Posterior vena cava (tissue), 2 donors: Measurements from ENCODE around the gene IRX6. TPM values are rescaled to one million over a fixed set of nuclear protein-coding genes. Genes with fewer than 3 reads are reported as not detected.
A peak's percentile ranks its signal among the peaks of the same experiment; 100 is the strongest.

ENCODE experiments used
- DNase-seq: peaks from one replicate; pipeline ENCODE4 v3.0.0-alpha.2; 2020; ENCODE audit warnings: low spot score
- intact Hi-C, 2 donors: fragments of 100-400 bp; cut with DNase I; formaldehyde crosslinking; loops; one replicate each; pipeline versions ENCODE4 v1.14.1 to v1.14.2; 2022 to 2023
- total RNA-seq, 2 donors: library from RNA; stranded (reverse); fragmentation: NEBNext Ultra II Directional; extraction: Animal tissue kit (Norgen Biotek cat#: 25700); gene quantifications; one replicate each; pipeline ENCODE4 v1.2.1, GENCODE V29; 2021
- donor health status: DM: yes; HTN: yes; CAD: no.
- donor health status: DM: yes; HTN: yes; CAD: no.

IRX6 gene
- total RNA-seq, 2 donors from 2014 or later = 0.42 to 0.67 TPM

DNA sequence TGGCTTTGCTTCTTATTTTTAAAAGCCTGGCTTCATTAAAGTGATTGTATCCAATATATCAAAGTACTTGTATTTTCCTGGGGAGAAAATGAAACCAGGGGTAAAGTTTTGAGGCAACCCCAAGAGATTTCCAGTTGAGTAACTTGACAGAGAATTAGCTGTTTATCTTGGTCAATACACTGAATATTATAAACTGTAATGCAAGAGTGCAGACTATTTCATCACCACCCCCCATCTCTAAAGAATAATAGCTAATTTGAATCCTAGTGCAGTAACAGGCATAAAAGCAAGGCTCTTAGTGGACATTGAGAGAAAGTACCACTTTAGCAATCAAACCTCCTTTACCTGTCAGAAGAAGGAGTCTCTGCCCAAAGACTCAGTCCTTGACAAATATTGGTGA lies 27.0 kb downstream of the IRX6 start:
- DNase-seq = no peak
- intact Hi-C loops = no loop called here

DNA sequence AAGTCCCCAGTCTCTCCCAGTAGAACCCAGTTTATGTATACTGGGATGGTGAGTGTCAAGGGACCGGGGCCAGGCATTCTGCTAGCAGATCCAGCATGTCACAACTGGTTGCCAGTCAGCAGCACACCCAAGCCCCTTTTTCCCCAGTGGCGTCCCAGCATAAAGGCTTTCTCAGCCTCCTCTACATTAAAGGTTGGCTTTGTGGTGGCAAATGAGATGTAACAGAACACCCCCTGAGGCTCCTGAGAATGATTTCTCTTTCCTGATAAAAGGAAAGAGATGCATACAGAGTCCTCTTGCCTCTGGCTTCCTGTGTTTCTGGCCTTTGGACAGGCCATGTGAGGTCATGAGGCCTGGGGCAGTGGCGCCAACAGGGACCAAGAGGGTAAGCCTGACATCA lies 27.9 kb downstream of the IRX6 start:
- DNase-seq = no peak
- intact Hi-C loops = no loop called here

DNA sequence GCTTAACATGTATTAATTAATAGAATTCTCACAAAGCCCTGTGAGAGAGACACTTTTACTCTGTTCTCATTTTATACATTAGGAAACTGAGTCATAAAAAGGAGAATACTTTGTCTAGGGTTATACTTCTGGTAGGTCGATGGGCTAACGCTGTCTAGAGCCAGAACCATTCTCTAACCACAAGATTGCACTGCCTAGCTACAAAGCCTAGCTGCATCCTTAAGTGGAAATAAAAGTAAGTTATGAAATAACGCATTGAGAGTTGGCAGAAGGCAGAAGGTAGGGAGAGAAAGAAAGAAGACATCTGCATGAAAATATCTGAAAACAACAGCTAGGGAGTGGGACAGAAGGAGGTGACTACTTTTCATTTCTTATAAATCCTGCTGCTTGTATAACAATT lies 33.2 kb downstream of the IRX6 start:
- intact Hi-C loops = loop anchor here in 1 of 2 donors (5.0 kb wide), 1 partner anchor 855 kb away; no protein-coding TSS in a partner anchor
- DNase-seq = no peak

DNA sequence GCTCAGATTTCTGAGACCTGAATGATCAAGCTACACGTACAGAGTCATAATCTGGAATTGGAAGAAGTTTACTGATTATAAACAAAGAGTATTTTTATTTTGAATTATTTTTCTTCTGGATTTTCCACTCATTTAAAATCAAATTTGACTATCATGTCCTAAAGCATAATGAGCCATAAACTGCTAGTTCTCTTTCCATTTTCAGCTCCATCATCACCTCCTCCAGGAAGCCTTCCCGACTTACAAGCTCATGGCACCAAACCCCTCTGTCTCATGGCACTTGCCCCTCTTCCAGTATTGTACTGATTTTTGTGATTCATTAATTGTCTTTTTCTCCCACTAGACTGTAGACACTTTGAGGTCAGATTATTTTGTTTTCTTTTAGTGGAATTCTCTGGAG lies 35.9 kb downstream of the IRX6 start:
- DNase-seq = no peak
- intact Hi-C loops = loop anchor here in 1 of 2 donors (5.0 kb wide), 1 partner anchor 858 kb away; no protein-coding TSS in a partner anchor

DNA sequence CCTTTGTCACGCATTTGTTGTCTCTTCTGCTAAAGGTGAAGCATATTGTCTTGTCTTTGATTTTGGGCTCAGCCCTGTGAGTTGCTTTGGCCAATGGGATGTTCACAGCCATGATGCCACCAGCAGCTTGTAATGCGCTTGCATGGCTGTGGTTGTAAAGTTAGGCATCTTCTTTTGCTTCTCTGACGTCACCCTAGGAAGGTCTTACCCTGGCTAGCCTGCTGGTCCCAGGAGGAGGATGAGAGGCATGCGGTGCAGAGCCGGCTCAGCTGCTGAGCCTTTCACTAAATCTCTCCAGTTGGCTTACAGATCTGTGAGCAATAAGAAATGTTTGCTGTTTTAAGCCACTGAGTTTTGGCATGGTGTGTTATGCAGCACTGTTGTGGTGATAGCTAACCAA lies 40.8 kb downstream of the IRX6 start:
- no peak for DNase-seq
- intact Hi-C loops = no loop called here

DNA sequence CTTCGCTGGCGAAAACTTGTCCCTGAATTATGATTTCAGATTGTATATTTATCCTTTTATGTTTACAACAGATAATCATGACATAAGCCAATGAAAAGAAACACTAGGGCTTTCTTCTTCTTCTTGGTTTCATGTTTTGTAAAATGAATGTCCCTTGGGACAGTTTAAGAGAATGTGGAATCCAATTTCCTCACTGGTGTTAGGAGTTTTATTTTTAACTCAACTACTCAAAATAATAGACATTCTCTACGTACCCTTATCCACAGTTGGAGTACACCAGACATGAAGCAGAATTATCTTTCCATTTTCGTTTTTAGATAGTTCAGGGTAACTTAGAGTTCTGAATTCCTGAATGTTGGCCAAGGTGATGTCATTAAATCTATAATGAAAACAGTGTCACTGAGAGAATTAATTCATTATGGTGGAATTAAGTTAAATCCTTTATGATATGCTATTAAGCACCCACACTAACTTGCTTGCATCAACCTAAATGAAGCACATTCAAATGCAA lies 43.4 kb downstream of the IRX6 start:
- no peak for DNase-seq
- intact Hi-C loops = no loop called here

DNA sequence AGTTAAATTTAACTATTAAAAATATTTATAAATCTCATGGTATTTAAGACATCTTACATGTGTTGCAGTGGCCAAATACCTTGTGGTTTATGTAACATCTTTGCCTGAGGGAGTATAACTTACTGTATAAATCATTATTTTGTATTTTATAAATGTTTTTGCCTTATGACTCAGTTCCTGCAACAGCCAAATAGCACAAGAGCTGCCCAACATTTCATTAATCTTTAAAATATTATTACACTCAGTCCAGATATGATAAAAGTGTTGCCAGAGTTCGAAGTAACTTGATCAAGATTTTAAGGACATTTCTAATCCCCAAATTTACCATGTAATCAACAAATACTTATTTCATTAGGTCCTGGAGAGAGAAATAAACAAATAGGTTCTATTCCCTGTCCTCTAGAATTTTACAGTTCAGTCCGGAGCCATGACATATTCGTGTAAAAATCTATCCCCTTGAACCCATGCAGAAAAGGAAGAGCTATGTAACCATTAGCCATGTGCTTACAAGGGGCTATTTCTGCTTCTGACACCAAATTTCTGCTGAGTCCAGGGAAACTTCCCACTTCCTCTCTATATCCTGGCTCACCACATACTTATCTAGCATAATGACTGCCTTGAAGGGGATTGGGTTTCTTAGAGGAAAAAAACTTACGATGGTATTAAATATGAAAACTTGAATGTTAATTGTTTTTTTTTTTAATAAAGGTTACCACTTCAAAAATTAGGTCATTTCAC lies 44.0 kb downstream of the IRX6 start:
- no peak for DNase-seq
- intact Hi-C loops = no loop called here

DNA sequence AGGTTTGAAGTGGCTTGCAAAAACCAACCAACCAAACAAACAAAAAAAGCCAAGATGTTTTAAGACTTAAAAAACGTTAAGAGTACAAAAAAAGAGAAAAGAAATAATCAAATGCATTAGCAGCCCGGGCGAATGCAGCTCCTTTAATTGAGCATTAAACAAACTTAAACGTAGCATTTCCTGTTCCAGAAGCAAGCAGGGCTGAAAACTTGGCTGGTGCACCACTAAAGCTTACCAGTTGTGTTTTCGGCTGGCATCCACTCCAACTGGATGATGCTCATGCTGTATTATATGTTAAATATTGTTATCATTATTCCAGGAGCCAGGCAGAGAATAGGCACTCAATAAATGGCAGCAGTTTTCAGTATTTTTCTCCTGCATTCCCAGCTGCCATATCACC lies 45.1 kb downstream of the IRX6 start:
- DNase-seq = no peak
- intact Hi-C loops = no loop called here

DNA sequence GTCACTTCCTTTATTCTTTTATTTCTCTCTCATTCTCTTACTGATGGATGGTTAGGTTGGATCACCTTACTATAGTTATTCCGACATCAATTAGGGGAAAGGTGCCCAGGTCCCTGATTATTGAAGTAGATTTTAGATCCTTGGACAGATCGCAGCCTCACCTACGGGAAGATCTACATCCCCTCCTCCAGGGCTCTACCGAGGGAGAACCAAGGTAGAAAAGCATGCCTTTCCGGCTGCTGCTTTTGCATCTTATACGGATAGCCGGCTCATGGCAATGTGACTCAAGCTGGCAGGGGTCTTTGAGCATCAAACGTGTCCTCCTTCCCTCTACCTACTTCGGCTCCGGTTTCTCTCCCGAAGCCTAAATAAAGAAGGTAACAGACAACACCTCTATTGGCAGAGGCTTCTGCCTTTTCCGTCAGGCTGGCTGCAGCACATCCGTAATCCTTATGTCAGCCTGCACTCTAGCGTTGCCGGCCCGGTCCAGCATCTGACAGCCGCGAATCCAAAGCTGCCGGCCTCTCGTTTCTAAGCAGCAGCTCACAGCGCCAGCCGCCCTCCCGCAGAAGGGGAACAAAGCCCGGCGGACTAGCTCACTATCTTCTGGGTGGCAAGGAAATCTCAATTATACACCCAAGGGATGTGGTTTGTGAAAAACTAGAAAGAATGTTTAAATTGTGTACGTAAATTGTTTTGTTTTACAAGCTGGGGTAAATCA lies 46.9 kb downstream of the IRX6 start:
- peak; percentile 90 for DNase-seq
- intact Hi-C loops = no loop called here

DNA sequence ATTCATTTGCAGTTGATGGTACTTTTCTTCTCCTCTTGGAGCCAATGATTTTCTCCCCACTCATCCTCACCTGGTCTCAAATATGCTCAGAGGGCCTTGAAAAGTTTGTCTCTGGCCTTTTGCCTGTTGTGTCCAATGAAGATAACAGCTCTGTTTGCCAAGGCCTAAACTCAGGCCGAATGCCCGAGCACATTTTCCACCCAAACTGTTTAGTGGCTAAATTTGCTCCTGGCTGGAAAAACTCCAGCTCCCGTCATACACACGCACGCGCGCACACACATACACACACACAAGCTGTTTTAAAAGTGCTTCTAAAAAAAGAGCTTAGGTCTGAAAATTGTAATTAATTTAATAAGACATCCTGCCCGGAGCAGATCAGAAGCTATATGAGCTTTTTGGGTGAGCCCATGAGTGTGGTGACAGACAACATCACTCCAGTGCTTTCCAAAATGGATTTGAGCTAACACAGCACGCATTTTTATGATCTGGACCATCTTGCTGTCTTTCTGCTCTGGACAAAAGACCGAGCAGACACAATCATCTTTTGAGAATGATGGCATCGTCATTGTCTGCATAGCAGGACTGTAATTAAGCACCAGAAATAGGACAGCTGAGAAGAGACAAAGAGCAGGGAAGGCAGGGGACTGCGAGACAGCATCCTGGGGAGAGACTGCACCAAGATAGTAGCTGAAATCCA lies 48.9 kb downstream of the IRX6 start:
- no peak for DNase-seq
- intact Hi-C loops = no loop called here

DNA sequence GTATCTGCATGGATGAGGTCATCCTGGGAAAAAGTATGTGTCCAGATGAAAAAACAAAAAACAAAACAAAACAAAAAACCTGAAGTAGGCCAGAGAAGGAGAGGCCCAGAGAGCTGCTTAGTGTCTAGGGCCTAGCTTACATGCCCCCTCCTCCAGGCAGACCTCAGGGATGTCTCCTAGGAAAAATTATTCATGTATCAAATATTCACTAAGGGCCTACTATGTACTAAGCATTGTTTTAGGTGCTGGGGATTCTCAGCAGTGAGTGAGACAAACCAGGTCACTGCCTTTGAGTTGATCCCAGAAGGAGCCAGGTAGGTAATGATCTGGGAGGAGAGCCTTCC lies 49.5 kb downstream of the IRX6 start:
- intact Hi-C loops = no loop called here
- no peak for DNase-seq

DNA sequence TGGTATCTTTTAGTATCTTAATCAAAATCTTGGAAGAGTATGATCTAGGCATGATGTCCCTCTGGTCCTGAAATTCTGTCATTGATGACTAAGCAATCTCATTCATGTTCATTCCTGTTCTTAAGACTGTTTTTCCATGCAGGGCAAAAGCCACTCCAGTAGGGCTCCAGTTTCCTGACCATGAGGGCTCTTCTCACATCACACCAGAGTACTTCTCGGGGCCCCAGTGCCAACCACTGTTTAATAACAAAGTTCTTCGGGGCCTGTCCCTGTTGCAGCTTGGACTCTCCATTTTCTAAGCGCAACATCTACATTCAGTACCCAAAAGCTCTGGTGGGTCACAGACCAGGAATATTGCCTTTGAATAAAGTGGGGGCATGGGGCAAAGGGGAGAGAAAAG lies 52.0 kb downstream of the IRX6 start:
- DNase-seq = no peak
- intact Hi-C loops = no loop called here

DNA sequence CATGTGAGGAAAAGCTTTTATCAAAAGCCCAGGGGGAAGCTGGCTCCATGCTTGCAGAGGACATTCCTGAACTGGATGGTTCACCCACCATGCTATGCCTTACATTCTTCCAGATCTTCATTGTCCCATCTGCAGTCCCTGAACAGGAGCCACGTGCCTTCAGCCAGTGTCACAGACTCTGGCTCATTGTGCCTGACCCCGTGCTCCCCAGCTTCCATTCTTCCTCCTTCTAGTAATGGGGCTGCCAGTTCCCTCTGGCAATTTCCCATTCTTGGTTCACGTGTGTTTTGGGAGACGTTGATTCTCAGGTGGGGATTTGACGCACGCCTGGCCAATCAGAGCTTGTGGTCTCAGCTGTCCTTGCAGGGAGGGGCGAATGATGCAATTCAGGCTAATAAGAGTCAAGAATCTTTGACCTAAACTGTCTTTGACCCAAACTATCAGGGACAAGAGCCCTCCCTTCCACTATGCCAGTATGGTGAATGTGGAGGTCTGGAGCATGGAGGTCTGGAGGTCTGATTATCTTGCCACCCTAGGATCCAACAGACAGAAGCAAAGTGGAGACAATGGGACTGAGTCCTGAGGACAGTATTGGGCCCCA lies 52.7 kb downstream of the IRX6 start:
- DNase-seq = no peak
- intact Hi-C loops = no loop called here

DNA sequence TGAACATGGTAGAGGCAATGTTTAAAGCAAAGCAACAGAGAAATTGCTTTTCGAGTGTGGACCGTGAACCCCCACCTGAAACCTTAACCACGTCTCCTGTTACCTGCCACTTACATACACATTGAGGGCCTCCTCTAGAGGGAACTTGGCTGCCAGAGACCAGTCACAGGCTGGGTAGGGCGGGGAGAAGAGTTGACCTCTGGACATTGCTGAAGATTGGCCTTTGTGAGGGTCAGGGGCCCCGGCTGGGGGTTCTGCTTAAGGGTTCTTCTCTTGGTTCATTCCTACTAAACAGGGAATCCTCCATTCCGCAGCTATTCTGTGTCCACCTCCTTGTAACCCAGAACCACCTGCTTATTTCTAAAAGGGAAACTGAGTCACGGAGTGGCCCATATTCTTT lies 53.8 kb downstream of the IRX6 start:
- intact Hi-C loops = no loop called here
- no peak for DNase-seq

DNA sequence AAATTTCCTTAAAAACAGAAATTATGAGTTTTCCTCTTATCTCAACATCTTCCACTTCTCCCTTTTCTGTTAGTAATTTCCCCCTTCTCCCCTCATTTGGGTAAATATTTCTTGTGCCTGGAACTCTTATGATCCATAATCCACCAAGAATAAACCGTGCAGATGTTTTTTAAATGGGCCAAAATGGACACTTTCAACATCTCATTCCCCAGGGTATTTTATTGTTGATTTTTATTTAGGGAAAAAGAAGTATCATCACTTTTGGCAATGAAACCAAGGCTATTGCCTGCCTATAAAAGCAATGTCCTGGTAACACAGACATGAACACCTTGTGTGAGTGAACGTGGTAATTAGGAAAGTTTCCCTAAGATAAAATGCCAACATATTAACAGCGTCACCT lies 54.6 kb downstream of the IRX6 start:
- intact Hi-C loops = no loop called here
- DNase-seq = no peak

DNA sequence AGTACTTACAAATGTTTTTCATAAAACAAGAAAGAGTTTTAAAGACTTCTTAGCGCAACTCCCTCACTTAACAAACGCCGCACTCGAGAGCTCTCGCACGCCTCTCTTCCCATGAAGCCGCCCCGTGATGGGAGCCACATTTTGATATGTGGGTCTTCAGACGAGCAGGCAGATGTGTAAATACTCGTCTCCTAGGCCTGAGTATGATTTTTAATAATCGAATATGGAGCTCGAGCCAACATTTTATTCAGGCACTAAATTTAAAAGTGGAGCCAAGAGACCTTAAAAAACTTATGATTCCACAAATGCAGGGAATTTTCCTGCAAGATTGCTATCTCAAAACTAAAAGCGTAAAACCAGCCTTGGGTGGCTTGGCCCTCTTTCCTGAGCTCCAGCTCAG lies 55.4 kb downstream of the IRX6 start:
- no peak for DNase-seq
- intact Hi-C loops = no loop called here

DNA sequence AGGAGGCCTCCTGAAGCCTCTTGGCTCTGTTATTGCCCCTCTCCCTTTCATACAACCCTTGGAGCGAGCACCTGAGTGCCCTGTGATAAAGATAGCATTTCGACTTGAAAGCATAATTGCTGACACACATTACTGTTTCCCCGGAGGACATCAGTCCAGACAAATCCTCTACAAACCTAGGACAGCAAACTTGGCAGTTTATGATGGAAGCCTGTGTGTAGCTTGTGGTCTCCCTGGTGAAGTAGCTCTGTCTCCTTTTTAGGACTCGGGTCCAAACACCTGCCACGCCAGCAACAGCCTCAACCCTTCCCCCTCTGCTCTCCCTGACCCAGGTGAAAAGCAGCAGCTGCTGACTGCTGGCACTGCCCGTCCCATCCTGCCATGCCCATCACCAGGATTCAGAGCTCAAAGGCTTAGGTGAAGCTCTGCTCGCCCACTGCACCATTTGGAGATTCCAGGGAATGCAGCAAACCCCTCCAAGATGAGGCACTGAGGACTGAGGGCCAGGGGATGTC lies 55.9 kb downstream of the IRX6 start:
- DNase-seq = no peak
- intact Hi-C loops = no loop called here
